ENCODE data around the gene DBN1. TPM values are rescaled to one million over a fixed set of nuclear protein-coding genes. Genes with fewer than 3 reads are reported as not detected.
A peak's percentile ranks its signal among the peaks of the same experiment; 100 is the strongest.

DBN1 gene
- total and polyA plus RNA-seq, 9 of the 15 experiments (the other 6 are each of a cell fraction or from before 2014, with no cell fraction given): 0.25 to 87.2 (median 27.9) TPM

DNA sequence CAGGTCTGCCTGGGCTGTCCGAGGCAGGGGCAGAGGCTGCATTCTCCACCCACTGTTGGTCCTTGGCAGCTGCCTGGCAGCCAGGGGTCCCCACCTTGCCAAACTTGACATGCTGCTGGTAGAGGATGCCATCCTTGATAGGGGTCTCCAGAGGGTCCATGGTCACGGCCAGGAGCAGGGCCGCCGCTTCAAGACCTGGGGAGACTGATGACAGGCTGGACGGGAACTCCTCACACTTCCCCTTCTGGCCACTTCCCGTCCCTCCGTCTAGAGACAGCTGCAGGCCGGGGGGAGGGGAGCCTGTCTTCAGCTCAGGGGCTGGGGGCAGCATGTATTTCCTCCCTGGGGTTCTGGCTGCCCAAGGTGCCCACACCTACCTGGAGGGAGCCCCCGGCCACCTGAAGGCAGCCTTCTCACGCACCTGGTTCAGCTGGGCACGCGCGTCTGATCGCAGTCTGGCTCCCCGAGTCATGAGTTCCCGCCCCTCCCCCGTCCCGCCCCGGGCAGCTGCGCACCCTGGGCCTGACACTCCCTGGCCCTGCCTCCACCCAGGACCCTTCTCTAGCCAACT lies 36.0 kb upstream of the DBN1 start, which contains the start of gene DOK3 (continued):
- TF ChIP-seq, protein P1, sequence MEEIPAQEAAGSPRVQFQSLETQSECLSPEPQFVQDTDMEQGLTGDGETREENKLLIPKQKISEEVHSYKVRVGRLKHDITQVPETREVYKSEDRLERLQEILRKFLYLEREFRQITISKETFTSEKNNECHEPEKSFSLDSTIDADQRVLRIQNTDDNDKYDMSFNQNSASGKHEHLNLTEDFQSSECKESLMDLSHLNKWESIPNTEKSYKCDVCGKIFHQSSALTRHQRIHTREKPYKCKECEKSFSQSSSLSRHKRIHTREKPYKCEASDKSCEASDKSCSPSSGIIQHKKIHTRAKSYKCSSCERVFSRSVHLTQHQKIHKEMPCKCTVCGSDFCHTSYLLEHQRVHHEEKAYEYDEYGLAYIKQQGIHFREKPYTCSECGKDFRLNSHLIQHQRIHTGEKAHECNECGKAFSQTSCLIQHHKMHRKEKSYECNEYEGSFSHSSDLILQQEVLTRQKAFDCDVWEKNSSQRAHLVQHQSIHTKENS (CRISPR knock-in tag; IDR thresholded peaks at IDR 0.05): no peak
- TF ChIP-seq ZNF785 (CRISPR knock-in tag; IDR thresholded peaks at IDR 0.05): no peak
- peak; percentile 84 to 86 for TF ChIP-seq NRF1 (conservative IDR thresholded peaks at IDR 0.05 in 1 of 2, IDR thresholded peaks at IDR 0.05 in 1 of 2)
- TF ChIP-seq, protein P2, sequence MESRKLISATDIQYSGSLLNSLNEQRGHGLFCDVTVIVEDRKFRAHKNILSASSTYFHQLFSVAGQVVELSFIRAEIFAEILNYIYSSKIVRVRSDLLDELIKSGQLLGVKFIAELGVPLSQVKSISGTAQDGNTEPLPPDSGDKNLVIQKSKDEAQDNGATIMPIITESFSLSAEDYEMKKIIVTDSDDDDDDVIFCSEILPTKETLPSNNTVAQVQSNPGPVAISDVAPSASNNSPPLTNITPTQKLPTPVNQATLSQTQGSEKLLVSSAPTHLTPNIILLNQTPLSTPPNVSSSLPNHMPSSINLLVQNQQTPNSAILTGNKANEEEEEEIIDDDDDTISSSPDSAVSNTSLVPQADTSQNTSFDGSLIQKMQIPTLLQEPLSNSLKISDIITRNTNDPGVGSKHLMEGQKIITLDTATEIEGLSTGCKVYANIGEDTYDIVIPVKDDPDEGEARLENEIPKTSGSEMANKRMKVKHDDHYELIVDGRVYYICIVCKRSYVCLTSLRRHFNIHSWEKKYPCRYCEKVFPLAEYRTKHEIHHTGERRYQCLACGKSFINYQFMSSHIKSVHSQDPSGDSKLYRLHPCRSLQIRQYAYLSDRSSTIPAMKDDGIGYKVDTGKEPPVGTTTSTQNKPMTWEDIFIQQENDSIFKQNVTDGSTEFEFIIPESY (CRISPR knock-in tag; IDR thresholded peaks at IDR 0.05): no peak
- TF ChIP-seq, protein P3, sequence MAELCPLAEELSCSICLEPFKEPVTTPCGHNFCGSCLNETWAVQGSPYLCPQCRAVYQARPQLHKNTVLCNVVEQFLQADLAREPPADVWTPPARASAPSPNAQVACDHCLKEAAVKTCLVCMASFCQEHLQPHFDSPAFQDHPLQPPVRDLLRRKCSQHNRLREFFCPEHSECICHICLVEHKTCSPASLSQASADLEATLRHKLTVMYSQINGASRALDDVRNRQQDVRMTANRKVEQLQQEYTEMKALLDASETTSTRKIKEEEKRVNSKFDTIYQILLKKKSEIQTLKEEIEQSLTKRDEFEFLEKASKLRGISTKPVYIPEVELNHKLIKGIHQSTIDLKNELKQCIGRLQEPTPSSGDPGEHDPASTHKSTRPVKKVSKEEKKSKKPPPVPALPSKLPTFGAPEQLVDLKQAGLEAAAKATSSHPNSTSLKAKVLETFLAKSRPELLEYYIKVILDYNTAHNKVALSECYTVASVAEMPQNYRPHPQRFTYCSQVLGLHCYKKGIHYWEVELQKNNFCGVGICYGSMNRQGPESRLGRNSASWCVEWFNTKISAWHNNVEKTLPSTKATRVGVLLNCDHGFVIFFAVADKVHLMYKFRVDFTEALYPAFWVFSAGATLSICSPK (IDR thresholded peaks at IDR 0.05; ENCODE audit: borderline replicate concordance): no peak
- TF ChIP-seq, protein P4, sequence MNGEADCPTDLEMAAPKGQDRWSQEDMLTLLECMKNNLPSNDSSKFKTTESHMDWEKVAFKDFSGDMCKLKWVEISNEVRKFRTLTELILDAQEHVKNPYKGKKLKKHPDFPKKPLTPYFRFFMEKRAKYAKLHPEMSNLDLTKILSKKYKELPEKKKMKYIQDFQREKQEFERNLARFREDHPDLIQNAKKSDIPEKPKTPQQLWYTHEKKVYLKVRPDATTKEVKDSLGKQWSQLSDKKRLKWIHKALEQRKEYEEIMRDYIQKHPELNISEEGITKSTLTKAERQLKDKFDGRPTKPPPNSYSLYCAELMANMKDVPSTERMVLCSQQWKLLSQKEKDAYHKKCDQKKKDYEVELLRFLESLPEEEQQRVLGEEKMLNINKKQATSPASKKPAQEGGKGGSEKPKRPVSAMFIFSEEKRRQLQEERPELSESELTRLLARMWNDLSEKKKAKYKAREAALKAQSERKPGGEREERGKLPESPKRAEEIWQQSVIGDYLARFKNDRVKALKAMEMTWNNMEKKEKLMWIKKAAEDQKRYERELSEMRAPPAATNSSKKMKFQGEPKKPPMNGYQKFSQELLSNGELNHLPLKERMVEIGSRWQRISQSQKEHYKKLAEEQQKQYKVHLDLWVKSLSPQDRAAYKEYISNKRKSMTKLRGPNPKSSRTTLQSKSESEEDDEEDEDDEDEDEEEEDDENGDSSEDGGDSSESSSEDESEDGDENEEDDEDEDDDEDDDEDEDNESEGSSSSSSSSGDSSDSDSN (IDR thresholded peaks at IDR 0.05; ENCODE audit: borderline replicate concordance in 1 of 2, low read depth in 2 of 2, low read length in 2 of 2): no peak
- TF ChIP-seq BMI1 (IDR thresholded peaks at IDR 0.05; ENCODE audit: low read length): no peak
- TF ChIP-seq NR2C2 (CRISPR knock-in tag; IDR thresholded peaks at IDR 0.05): no peak
- no peak for TF ChIP-seq NR2C2 (tag; IDR thresholded peaks at IDR 0.05)
- no peak for TF ChIP-seq NFATC3 (IDR thresholded peaks at IDR 0.05)
- TF ChIP-seq CAMTA2 (CRISPR knock-in tag; conservative IDR thresholded peaks at IDR 0.05): no peak
- no peak for TF ChIP-seq MEF2A (IDR thresholded peaks at IDR 0.05; ENCODE audit: control insufficient read depth, low read depth, low read length)
- TF ChIP-seq, protein P5, sequence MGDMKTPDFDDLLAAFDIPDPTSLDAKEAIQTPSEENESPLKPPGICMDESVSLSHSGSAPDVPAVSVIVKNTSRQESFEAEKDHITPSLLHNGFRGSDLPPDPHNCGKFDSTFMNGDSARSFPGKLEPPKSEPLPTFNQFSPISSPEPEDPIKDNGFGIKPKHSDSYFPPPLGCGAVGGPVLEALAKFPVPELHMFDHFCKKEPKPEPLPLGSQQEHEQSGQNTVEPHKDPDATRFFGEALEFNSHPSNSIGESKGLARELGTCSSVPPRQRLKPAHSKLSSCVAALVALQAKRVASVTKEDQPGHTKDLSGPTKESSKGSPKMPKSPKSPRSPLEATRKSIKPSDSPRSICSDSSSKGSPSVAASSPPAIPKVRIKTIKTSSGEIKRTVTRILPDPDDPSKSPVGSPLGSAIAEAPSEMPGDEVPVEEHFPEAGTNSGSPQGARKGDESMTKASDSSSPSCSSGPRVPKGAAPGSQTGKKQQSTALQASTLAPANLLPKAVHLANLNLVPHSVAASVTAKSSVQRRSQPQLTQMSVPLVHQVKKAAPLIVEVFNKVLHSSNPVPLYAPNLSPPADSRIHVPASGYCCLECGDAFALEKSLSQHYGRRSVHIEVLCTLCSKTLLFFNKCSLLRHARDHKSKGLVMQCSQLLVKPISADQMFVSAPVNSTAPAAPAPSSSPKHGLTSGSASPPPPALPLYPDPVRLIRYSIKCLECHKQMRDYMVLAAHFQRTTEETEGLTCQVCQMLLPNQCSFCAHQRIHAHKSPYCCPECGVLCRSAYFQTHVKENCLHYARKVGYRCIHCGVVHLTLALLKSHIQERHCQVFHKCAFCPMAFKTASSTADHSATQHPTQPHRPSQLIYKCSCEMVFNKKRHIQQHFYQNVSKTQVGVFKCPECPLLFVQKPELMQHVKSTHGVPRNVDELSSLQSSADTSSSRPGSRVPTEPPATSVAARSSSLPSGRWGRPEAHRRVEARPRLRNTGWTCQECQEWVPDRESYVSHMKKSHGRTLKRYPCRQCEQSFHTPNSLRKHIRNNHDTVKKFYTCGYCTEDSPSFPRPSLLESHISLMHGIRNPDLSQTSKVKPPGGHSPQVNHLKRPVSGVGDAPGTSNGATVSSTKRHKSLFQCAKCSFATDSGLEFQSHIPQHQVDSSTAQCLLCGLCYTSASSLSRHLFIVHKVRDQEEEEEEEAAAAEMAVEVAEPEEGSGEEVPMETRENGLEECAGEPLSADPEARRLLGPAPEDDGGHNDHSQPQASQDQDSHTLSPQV (IDR thresholded peaks at IDR 0.05): peak; percentile 44
- peak; percentile 24; the same call in 1 of the 2 replicates for TF ChIP-seq ETV1 (tag; conservative IDR thresholded peaks at IDR 0.05; ENCODE audit: low read depth)
- TF ChIP-seq CBFA2T2 (conservative IDR thresholded peaks at IDR 0.05): peak; percentile 34
- TF ChIP-seq SP2 (IDR thresholded peaks at IDR 0.05; ENCODE audit: extremely low read depth, low read depth, low read length, poor library complexity, severe bottlenecking): no peak

Data from K562 (cell line).